HAP-1 (cell line): ENCODE measurements around the gene KLF15.

Experiments used
- DNase-seq, 2 experiments: peaks; one replicate each; pipeline ENCODE4 v3.0.0-alpha.2; 2016 to 2020; ENCODE audit warnings: low spot score in 2 of 2
- H3K27me3 ChIP-seq: fragments of 250-450 bp; sonication (Bioruptor Pico); 2 replicates; pipeline ENCODE4 v1.5.1; 2020; ENCODE audit warnings: low read depth, mild to moderate bottlenecking, moderate library complexity
- H3K36me3 ChIP-seq: fragments of 250-450 bp; sonication (Bioruptor Pico); replicated peaks from 2 replicates; pipeline ENCODE4 v1.5.1; 2020; ENCODE audit warnings: mild to moderate bottlenecking
- H3K4me1 ChIP-seq: fragments of 250-450 bp; sonication (Bioruptor Pico); 2 replicates; pipeline ENCODE4 v1.5.1; 2020; ENCODE audit warnings: mild to moderate bottlenecking
- H3K4me3 ChIP-seq: fragments of 250-450 bp; sonication (Bioruptor Pico); 2 replicates; pipeline ENCODE4 v1.5.1; 2020; ENCODE audit warnings: mild to moderate bottlenecking, moderate library complexity
- H3K9me3 ChIP-seq: fragments of 250-450 bp; sonication (Bioruptor Pico); 2 replicates; pipeline ENCODE4 v1.5.1; 2020; ENCODE audit warnings: mild to moderate bottlenecking, moderate library complexity
- in situ Hi-C: fragments of 300-500 bp; cut with MboI; formaldehyde crosslinking; loops from 3 replicates; pipeline ENCODE4 v1.14.3; 2020; ENCODE audit warnings: low sequenced_read_pairs, inconsistent platforms, mixed read lengths

Gene KLF15

DNA sequence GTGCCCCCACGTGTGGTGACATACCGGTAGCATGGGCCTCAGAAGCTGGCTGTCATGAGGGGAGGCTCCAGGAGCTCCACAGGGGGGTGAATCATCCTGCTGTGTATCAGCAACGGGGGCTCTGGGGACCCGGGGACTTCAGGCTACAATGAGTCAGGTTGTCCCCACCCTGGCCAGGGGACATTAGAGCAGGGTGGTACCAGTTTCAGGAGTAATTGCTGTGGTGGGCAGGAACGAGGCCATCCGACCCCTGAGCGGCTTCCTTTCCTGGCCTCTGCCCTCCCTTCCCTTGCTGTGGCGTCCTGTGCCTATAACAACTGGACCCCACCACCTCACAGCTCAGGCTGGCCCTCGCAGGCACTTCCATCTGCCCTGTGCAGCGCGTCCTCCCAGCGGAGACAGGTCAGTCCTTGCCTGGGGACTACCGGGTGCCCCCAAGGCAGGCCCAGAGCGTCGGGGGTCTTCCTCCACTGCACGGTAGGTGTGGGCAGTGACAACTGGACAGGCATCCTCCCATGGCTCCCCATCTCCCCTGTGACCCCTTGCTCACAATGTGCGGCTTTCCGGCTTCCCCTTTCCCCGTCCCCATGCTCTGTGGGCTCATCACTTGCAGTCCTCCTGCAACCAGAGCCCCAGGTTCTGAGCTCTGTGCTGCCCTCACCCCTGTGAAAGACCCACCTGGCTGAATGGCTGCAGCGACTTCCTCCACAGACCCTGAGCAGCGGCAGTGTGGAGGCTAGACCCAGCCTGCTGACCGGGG lies 57.0 kb downstream of the KLF15 start:
- no peaks in the 10 kb centered on the region for H3K27me3 ChIP-seq
- H3K36me3 ChIP-seq: no peaks in the 10 kb centered on the region
- H3K4me3 ChIP-seq: no peak overlapping the region
- no peaks in the 10 kb centered on the region for H3K4me1 ChIP-seq
- in situ Hi-C loops: no loop called here
- peaks cover 8% of the 10 kb centered on the region for H3K9me3 ChIP-seq
- DNase-seq: no peak

- Histone ChIP-seq H3K36me3 (no peaks in the 10 kb centered on the region), H3K4me3 (no peak overlapping the region)
- in situ Hi-C loops: no loop called here
Observed at GRCh38 chr3:126295407-126295939, 61.7 kb downstream of the KLF15 start.

DNA sequence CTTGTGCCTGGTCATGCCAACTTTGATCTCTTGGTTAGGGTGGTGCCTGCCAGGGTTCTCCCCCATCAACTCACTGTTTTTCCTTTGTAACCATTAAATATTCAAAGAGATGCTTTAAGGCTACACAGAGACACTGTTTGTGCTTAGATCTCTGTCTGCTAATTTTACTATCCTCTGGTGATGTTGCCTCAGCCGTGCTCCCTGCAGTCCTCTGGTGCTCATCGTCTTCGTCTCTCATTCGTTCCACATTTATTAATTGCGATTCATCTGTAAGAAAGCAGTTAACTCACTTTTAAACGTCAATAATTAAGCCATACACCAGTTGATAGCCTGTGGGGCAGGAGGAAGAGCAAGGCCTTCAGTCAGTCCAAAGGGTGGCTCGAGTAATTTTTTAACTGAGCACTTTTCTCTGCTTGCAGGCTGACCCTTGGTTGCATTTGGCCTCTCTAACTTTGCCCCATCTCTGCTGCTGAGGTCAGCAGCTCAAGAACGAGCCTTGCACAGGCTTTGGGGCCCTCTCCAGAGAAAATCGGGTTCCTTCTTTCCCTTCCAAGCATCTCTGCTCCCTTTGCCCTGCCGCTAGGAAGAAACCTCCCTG lies 62.9 kb downstream of the KLF15 start:
- in situ Hi-C loops: no loop called here
- DNase-seq: no peak
- H3K27me3 ChIP-seq: no peaks in the 10 kb centered on the region; the same call in 1 of the 2 replicates
- no peaks in the 10 kb centered on the region for H3K9me3 ChIP-seq
- no peaks in the 10 kb centered on the region for H3K4me1 ChIP-seq
- H3K4me3 ChIP-seq: no peak overlapping the region
- no peaks in the 10 kb centered on the region for H3K36me3 ChIP-seq

More at GRCh38 chr3:126295407-126295939, 61.7 kb downstream of the KLF15 start:
- DNase-seq: no peak
- no peaks in the 10 kb centered on the region for H3K27me3 ChIP-seq
- no peaks in the 10 kb centered on the region for H3K9me3 ChIP-seq
- H3K4me1 ChIP-seq: no peaks in the 10 kb centered on the region

GRCh38 chr3:126293370-126294082 lies 63.7 kb downstream of the KLF15 start:
- Histone ChIP-seq H3K27me3 (no peaks in the 10 kb centered on the region; the same call in 1 of the 2 replicates), H3K4me3 (no peak overlapping the region), H3K4me1 (no peaks in the 10 kb centered on the region), H3K36me3 (no peaks in the 10 kb centered on the region), H3K9me3 (no peaks in the 10 kb centered on the region)
- no peak for DNase-seq
- in situ Hi-C loops: no loop called here
